NCI-H748 (cell line): ENCODE results near the gene PIP4K2B.

Experiments used
- DNase-seq: peaks from one replicate; lab custom pipeline; 2025; ENCODE audit not compliant: unreplicated experiment; lab: John Stamatoyannopoulos, UW

The PIP4K2B gene

GRCh38 chr17:38779965-38780752 lies 19.2 kb downstream of the PIP4K2B start:
- DNase-seq = no peak

DNA sequence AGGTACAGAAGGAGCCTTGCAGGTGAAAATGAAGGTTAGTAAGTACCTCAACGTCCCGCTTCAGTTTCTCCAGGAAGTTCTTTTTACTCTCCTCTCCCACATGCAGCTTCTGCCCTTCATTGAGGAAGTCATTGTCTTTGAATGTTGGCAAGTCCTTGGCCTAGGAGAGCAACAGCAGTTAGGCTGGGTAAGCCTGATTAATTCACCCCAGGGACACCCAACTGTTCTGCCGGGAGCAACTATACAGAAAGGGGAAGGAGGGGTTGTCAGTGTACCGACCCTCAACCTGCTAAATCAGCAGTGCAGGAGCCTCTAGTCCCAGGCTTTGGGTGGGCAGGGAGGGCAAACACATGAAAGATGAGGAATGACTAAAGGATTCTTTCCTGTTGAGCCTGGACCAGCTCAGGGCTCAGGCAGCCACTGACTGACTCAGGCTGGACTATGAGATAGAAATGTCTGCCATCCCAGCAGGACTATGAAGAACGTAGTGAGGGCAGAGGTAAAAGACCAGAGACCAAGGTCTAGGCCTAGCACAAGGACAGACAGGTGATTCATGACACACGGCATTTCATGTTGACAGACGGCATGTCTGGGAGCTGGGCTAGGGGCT lies 21.6 kb downstream of the PIP4K2B start:
- DNase-seq = no peak

- no peak for DNase-seq
These were observed 26.1 kb downstream of the PIP4K2B start for GRCh38 chr17:38773258-38773657.

- DNase-seq = no peak
These were observed 30.9 kb downstream of the PIP4K2B start for GRCh38 chr17:38768417-38768816.

DNA sequence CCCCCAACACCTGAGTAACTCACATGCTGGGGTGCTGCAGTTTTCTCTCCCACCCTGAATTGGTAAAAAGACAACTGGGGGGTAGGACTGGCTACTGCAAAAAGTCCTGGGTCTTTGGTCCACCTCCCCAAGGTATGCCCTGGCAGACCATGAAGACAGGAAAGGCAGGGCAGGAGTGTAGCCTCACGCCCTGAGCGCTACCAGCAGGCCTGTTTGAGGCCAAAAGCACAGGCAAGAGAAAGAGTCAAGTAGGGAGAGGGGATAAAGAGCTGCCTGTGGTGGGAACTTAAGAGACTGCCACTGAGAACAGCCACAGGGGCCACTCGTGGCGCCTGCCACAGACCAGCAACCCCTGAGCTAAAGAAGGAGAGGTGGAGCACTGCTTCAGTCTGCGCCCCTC lies 33.0 kb downstream of the PIP4K2B start:
- DNase-seq = no peak

- DNase-seq = no peak
These were observed 37.1 kb downstream of the PIP4K2B start for GRCh38 chr17:38762231-38762630.

DNA sequence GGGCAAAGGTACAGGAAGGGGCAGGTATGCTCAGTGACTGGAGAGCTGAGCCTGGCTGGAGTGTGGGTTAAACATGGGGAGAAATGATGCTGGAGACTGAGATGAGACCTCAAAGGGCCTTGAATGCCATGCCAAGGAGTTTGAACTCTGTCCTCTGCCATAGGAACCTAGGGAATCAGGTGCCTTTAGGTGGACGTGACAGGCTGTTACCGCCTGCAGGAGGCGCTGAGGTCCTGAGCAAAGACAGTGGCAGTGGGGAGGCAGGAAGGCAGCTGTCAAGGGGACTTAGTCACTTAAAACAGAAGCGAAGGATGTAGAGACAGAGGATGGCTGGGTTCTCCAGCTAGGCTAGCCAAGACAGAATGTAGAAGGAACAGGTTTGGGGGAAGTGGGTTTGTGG lies 37.7 kb downstream of the PIP4K2B start:
- peak; percentile 38 for DNase-seq

GRCh38 chr17:38753071-38753506 lies 46.3 kb downstream of the PIP4K2B start:
- DNase-seq = no peak

DNA sequence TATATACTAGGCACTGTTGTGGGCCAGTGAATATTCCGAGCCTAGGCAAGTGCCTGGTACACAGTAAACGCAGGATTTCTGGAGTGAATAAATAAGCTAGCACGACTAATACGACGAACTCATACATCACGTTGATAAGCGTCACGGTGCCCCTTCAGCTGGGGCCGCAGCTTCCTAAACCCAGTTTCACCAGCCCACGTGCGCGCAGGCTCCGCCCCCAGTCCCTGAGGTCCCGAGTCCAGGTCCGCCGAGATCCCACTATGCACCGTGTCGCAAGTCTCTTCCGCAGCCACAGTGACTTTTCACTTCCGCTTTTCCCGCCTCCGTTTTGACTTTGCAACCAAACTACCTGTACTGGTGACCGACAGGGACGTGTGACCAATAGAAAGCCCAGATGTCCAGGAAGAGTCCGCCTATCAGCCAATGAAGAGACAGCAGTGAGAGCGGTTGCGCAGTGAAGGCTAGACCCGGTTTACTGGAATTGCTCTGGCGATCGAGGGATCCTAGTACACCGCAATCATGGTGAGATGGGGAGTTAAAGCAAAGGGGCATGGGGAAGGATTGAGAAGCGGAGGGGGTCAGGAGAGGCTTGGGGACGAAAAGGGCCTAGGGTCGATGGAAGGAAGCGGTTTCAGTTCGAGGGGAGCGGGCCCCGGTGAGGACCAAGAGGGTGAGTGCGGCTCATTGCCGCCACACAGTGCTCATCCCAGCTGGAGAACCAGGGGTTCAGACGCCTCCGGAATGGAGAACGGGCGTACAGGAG lies 46.9 kb downstream of the PIP4K2B start, which contains the start of gene PSMB3:
PSMB3 (plus strand) TSS at position 434 of the 763 bp plus-strand sequence; CDS start at position 520, 86 bp downstream.
- DNase-seq = peak; percentile 99

DNA sequence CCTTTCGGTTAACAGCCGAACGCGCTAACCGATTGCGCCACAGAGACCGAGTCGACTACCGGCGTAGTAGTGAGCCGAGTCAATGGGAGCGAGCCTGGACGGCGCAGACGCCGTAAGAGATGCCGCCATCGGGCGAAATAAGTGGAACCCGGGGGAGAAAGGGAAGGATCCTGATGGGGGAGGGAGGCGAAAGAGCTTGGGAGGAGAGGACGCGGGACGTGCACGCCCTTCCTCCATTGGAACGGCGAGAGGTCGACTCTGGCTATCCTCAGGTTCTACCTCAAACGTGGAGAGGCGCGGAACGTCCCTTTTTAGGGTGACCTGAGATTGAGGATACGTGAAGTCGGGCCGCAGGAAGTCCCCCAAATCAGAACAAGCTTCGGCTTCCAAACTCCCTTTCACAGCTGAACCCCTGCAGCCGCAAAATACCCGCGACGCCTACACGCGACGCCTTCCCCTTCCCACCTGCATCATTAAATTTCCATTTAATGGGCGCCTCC lies 47.5 kb downstream of the PIP4K2B start:
- DNase-seq = peak; percentile 87

- peak; percentile 67 for DNase-seq
These were observed 48.1 kb downstream of the PIP4K2B start for GRCh38 chr17:38751144-38751807.

GRCh38 chr17:38750312-38751121 lies 48.8 kb downstream of the PIP4K2B start:
- DNase-seq = peak; percentile 83

DNA sequence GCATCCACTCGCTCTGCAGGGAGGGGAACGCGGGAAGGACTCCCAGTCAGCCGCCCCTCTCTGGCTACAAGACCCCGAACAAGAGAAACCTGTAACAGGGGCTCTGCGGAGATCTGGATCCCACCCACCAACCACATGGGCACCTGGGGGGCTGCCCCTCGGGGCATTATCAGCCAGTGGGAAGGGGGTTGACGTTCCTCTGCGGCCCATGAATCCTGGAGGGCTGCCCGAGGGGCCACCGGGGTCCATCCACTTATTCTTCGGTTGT lies 49.4 kb downstream of the PIP4K2B start:
- DNase-seq = no peak

GRCh38 chr17:38749223-38750043 lies 49.9 kb downstream of the PIP4K2B start:
- DNase-seq = peak; percentile 87

DNA sequence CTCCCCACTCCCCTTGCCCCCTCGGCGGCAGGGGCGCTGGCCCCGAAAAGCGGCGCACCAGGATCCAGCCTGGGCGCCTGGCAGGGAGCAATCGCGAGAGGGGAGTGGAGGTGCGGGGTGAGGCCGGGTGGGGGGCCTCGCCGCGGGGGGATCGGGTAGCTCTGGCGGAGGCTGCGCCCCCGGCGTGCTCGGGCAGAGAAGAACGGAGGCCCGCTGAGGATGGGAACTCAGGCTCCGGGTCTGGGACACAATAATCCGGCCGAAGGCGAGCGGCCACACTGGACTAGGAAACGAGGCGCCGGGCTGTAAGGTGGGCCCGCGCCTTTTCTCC lies 50.5 kb downstream of the PIP4K2B start:
- DNase-seq = no peak

GRCh38 chr17:38748149-38748891 lies 51.0 kb downstream of the PIP4K2B start, which contains the start of gene PCGF2:
TSS of gene PCGF2 (minus strand) at chr17:38748336. CDS start at chr17:38740402, 7,934 bp downstream.
- DNase-seq = peak; percentile 95

GRCh38 chr17:38747463-38748148 lies 51.8 kb downstream of the PIP4K2B start:
- DNase-seq = peak; percentile 56

- peak; percentile 41 for DNase-seq
These were observed 52.4 kb downstream of the PIP4K2B start for GRCh38 chr17:38746849-38747462.
